Osteoblast (primary cell): ENCODE results near the gene ADAM8. TPM values are rescaled to one million over a fixed set of nuclear protein-coding genes. Genes with fewer than 3 reads are reported as not detected.

ENCODE experiments used
- DNase-seq: peaks from one replicate; pipeline ENCODE4 v3.0.0; 2011; ENCODE audit warnings: low spot score, mixed read lengths; ENCODE audit not compliant: insufficient read length; ENCODE audit errors: missing footprints
- H2AFZ ChIP-seq: 2 replicates; pipeline ENCODE4 v1.6.0; 2011; ENCODE audit warnings: mild to moderate bottlenecking, low read length
- H3K27ac ChIP-seq: 2 replicates; pipeline ENCODE4 v1.5.1; 2011; ENCODE audit warnings: mild to moderate bottlenecking, low read depth, low read length, moderate library complexity
- H3K27me3 ChIP-seq: 2 replicates; pipeline ENCODE4 v1.6.0; 2012; ENCODE audit warnings: mild to moderate bottlenecking, control low read depth, inconsistent platforms, low read length, moderate library complexity; ENCODE audit not compliant: insufficient read depth
- H3K36me3 ChIP-seq: 2 replicates; pipeline ENCODE4 v1.5.1; 2011; ENCODE audit warnings: mild to moderate bottlenecking, low read length, control low read depth, moderate library complexity; ENCODE audit not compliant: insufficient read depth
- H3K4me1 ChIP-seq: 2 replicates; pipeline ENCODE4 v1.5.1; 2011; ENCODE audit warnings: mild to moderate bottlenecking, low read length, control low read depth, moderate library complexity; ENCODE audit not compliant: insufficient read depth
- H3K4me2 ChIP-seq: 2 replicates; pipeline ENCODE4 v1.6.0; 2011; ENCODE audit warnings: mild to moderate bottlenecking, low read length; ENCODE audit not compliant: insufficient read depth
- H3K4me3 ChIP-seq: fragments of 200-600 bp; sonication (generic); 3 replicates; pipeline ENCODE4 v1.5.1; 2012; ENCODE audit warnings: mild to moderate bottlenecking, low read length, inconsistent platforms; ENCODE audit not compliant: insufficient read depth
- H3K79me2 ChIP-seq: 2 replicates; pipeline ENCODE4 v1.6.0; 2012; ENCODE audit warnings: mild to moderate bottlenecking, low read length, control low read depth, inconsistent platforms; ENCODE audit not compliant: insufficient read depth
- H3K9me3 ChIP-seq: 2 replicates; pipeline ENCODE4 v1.5.1; 2011; ENCODE audit warnings: low read depth, low read length, control low read depth
- H4K20me1 ChIP-seq: 2 replicates; pipeline ENCODE4 v1.6.0; 2012; ENCODE audit warnings: mild to moderate bottlenecking, low read length, control low read depth; ENCODE audit not compliant: insufficient read depth
- total RNA-seq: library from RNA; depleted of rRNA; stranded (reverse); fragments of >200 nt; gene quantifications from 2 replicates; pipeline ENCODE4 v1.2.3, GENCODE V29; 2012
- TF ChIP-seq, protein P1 (sequence below): IDR thresholded peaks from 2 replicates; pipeline ENCODE4 v1.5.1; 2011; ENCODE audit warnings: mild to moderate bottlenecking, low read depth, low read length, moderate library complexity; ENCODE audit errors: extremely low read depth

The ADAM8 gene
- total RNA-seq, 1 donor: 2.2 TPM

- no peaks in the 10 kb centered on the region for H3K9me3 ChIP-seq
- peaks cover 14% of the 10 kb centered on the region for H4K20me1 ChIP-seq
- peaks cover 5% of the 10 kb centered on the region for H3K27me3 ChIP-seq
- no peak overlapping the region for H2AFZ ChIP-seq
- no peaks in the 10 kb centered on the region for H3K4me1 ChIP-seq
- TF ChIP-seq, protein P1, sequence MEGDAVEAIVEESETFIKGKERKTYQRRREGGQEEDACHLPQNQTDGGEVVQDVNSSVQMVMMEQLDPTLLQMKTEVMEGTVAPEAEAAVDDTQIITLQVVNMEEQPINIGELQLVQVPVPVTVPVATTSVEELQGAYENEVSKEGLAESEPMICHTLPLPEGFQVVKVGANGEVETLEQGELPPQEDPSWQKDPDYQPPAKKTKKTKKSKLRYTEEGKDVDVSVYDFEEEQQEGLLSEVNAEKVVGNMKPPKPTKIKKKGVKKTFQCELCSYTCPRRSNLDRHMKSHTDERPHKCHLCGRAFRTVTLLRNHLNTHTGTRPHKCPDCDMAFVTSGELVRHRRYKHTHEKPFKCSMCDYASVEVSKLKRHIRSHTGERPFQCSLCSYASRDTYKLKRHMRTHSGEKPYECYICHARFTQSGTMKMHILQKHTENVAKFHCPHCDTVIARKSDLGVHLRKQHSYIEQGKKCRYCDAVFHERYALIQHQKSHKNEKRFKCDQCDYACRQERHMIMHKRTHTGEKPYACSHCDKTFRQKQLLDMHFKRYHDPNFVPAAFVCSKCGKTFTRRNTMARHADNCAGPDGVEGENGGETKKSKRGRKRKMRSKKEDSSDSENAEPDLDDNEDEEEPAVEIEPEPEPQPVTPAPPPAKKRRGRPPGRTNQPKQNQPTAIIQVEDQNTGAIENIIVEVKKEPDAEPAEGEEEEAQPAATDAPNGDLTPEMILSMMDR: no peak
- no peak overlapping the region for H3K4me2 ChIP-seq
- peak; percentile 84 for DNase-seq
- H3K36me3 ChIP-seq: peaks cover 46% of the 10 kb centered on the region
- H3K27ac ChIP-seq: no peak overlapping the region
- H3K79me2 ChIP-seq: peaks cover 6% of the 10 kb centered on the region
- H3K4me3 ChIP-seq: no peak overlapping the region
Measured at GRCh38 chr10:133281628-133282372, 5.1 kb upstream of the ADAM8 start.

DNA sequence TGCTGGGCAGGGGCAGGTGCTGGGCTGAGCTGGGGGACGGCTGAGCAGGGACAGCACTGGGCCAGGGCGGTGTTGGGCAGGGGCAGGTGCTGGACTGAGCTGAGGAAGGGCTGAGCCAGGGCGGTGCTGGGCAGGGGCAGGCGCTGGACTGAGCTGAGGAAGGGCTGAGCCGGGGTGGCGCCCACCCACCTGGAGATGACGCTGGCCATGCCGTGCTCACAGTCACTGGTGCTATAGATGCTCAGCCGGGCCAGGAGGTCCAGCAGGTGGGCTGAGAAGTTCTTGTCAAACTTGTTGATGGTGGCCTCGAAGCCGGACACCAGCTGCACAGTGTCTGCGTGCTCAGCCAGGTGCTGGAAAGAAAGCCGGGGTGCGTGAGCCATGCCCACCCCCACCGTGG is 4.4 kb upstream of the ADAM8 start:
- no peak overlapping the region for H3K27ac ChIP-seq
- TF ChIP-seq, protein P1: no peak
- no peaks in the 10 kb centered on the region for H3K4me1 ChIP-seq
- H3K79me2 ChIP-seq: peaks cover 3% of the 10 kb centered on the region
- peaks cover 10% of the 10 kb centered on the region for H3K27me3 ChIP-seq
- H4K20me1 ChIP-seq: peaks cover 12% of the 10 kb centered on the region
- no peak overlapping the region for H3K4me3 ChIP-seq
- H2AFZ ChIP-seq: no peak overlapping the region
- H3K4me2 ChIP-seq: no peak overlapping the region
- DNase-seq: no peak
- no peaks in the 10 kb centered on the region for H3K9me3 ChIP-seq
- H3K36me3 ChIP-seq: peaks cover 40% of the 10 kb centered on the region

DNA sequence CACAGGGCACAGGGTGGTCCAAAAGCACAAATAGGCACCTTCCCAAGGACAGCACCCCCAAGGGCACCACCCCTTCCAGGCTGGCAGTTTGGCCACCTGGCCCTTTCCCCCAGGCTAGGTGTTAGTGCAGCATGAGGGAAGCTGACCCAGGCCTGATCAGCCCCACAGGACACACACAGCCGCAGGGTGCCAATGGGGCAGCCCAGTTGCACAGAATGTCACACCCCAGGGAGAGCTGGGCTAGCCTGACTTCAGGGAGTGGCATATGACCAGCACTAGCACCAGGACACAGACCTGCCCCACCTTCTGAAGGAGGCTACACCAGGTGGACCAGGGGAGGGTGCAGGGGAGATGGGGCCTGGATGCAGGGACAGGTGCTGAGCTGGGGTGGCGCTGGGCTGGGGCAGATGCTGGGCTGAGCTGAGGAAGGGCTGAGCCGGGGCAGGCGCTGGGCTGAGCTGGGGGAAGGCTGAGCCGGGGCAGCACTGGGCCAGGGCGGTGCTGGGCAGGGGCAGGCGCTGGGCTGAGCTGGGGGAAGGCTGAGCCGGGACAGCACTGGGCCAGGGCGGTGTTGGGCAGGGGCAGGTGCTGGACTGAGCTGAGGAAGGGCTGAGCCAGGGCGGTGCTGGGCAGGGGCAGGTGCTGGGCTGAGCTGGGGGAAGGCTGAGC is 3.9 kb upstream of the ADAM8 start:
- peak; percentile 87 for DNase-seq
- peaks cover 16% of the 10 kb centered on the region for H3K27me3 ChIP-seq
- no peaks in the 10 kb centered on the region for H3K4me1 ChIP-seq
- no peaks in the 10 kb centered on the region for H3K79me2 ChIP-seq
- H3K4me2 ChIP-seq: no peak overlapping the region
- no peak overlapping the region for H2AFZ ChIP-seq
- no peak overlapping the region for H3K4me3 ChIP-seq
- H3K9me3 ChIP-seq: no peaks in the 10 kb centered on the region
- TF ChIP-seq, protein P1: no peak
- H3K27ac ChIP-seq: no peak overlapping the region
- peaks cover 10% of the 10 kb centered on the region for H4K20me1 ChIP-seq
- H3K36me3 ChIP-seq: peaks cover 34% of the 10 kb centered on the region
